ENCODE results near the gene HABP4.

DNA sequence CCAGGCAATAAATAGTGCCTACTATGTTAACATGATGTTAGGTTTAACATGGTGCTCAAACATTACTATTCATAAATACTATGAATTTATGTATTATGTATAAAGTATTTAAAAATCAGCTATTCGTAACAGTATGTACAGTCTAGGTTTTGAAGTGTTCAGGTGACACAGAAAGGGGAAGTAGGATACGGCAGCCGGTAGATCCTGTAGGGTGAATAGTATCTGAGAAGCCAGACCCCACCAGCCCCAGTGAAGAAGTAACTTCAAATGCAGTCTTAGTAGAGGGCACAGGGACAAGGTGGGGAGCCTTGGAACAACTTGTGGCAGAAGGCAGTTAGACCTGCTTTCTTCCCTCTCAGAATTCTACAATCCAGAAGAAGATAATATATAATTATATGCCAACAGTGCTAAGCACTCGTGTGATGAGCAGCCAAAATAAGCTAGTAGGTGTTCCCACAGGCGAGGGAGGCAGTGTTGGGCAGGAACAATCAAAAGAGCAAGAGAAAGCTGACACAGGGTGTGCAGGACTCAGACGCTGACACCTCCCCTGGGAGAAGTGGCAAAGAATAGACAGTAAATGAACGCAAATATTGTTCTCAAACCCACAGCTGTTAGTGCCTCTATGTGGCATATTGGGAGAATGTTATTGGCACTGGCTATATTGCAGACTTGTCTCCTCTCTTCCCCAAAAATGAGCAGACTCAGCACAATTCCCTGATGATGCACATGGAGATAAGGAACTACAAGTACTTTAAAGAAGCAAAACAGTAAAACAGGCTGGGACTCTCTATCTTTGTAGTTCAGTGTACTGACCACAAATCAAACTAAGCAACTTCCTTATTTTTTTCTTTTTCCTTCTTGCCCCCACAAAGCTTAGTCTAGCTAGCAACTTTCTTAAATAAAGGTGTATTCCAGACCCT, 36.4 kb upstream of the HABP4 start:
- TF ChIP-seq, protein P1, sequence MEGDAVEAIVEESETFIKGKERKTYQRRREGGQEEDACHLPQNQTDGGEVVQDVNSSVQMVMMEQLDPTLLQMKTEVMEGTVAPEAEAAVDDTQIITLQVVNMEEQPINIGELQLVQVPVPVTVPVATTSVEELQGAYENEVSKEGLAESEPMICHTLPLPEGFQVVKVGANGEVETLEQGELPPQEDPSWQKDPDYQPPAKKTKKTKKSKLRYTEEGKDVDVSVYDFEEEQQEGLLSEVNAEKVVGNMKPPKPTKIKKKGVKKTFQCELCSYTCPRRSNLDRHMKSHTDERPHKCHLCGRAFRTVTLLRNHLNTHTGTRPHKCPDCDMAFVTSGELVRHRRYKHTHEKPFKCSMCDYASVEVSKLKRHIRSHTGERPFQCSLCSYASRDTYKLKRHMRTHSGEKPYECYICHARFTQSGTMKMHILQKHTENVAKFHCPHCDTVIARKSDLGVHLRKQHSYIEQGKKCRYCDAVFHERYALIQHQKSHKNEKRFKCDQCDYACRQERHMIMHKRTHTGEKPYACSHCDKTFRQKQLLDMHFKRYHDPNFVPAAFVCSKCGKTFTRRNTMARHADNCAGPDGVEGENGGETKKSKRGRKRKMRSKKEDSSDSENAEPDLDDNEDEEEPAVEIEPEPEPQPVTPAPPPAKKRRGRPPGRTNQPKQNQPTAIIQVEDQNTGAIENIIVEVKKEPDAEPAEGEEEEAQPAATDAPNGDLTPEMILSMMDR (IDR thresholded peaks at IDR 0.05) = no peak
- no peak for TF ChIP-seq POLR2A (IDR thresholded peaks at IDR 0.05)
- no peak for TF ChIP-seq POLR2AphosphoS5 (IDR thresholded peaks at IDR 0.05; ENCODE audit: insufficient read depth in 1 of 2, low read depth in 1 of 2)
